Measurements from ENCODE around the gene MAPKBP1. TPM values are rescaled to one million over a fixed set of nuclear protein-coding genes. Genes with fewer than 3 reads are reported as not detected.

Gene MAPKBP1
- total RNA-seq, 1 experiment from 2014 or later: 13.7 TPM

DNA sequence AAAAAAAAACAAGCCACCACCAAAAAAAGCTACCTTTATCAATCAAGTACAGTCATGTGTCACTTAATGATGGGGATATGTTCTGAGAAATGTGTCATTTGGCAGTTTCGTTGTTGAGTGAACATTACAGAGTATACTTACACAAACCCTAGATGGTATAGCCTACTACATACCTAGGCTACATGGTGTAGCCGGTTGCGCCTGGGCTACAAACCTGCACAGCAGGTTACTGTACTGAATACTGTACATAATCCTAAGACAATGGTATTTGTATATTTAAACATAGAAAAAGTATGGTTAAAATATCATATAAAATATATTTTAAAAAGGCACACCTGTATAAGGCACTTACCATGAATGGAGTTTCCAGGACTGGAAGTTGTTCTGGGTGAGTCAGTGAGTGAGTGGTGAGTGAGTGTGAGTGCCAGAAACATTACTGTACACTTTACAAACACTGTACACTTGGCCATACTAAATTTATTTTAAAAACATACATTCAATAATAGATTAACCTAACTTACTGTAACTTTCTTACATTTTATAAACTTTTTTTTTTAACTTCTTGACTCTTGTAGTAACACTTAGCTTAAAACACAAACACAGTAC is 27.7 kb downstream of the MAPKBP1 start:
- Histone ChIP-seq H3K56ac (ENCODE audit: insufficient read length, low read depth, low read length) (no peak overlapping the region), H2AFZ (ENCODE audit: low read length) (no peak overlapping the region), H4K91ac (ENCODE audit: insufficient read length, low read depth, low read length) (no peak overlapping the region), H3K4ac (ENCODE audit: low read depth, low read length) (no peak overlapping the region), H3K4me1 (ENCODE audit: insufficient read depth, low read length) (no peaks in the 10 kb centered on the region), H3K9ac (ENCODE audit: extremely low read depth, insufficient read length, low read length) (no peak overlapping the region), H4K20me1 (ENCODE audit: control insufficient read depth, insufficient read depth, insufficient read length) (no peaks in the 10 kb centered on the region), H3K9me3 (ENCODE audit: control insufficient read depth, low read depth, low read length) (no peaks in the 10 kb centered on the region), H3K18ac (ENCODE audit: insufficient read length, low read depth, low read length) (no peak overlapping the region), H3T11ph (ENCODE audit: low read length) (no peak overlapping the region), H3K79me1 (ENCODE audit: insufficient read depth, low read depth, low read length, poor library complexity, severe bottlenecking) (no peaks in the 10 kb centered on the region), H2BK20ac (ENCODE audit: low read depth, low read length, poor library complexity, severe bottlenecking) (no peak overlapping the region), H2BK5ac (ENCODE audit: insufficient read length, low read length) (no peak overlapping the region), H3K23me2 (ENCODE audit: insufficient read length, low read depth, low read length, poor library complexity, severe bottlenecking) (no peaks in the 10 kb centered on the region), H4K5ac (ENCODE audit: insufficient read length, low read depth, low read length) (no peak overlapping the region), H3K27ac (ENCODE audit: insufficient read length, low read depth, low read length) (no peak overlapping the region), H3K23ac (ENCODE audit: insufficient read length, low read depth, low read length) (no peak overlapping the region), H2BK12ac (ENCODE audit: insufficient read length, low read depth, low read length) (no peak overlapping the region), H3K4me2 (ENCODE audit: insufficient read depth, insufficient read length, low read length) (no peak overlapping the region), H2BK120ac (ENCODE audit: low read depth, low read length, poor library complexity, severe bottlenecking) (no peak overlapping the region), H4K8ac (replicated peaks; ENCODE audit: insufficient read length, low read depth, low read length) (no peak overlapping the region), H3K14ac (ENCODE audit: insufficient read depth, low read length) (no peak overlapping the region), H2BK15ac (ENCODE audit: low read depth, low read length) (no peak overlapping the region), H2AK5ac (ENCODE audit: insufficient read length, low read length) (no peak overlapping the region), H3K27me3 (ENCODE audit: insufficient read depth, low read length) (no peaks in the 10 kb centered on the region), H3K79me2 (ENCODE audit: insufficient read depth, low read length) (no peaks in the 10 kb centered on the region)
- Mint-ChIP-seq H3K36me3 (ENCODE audit: insufficient read depth in 1 of 3, low read depth in 3 of 3) (peaks cover 0 to 5% (median 2%) of the 10 kb centered on the region in 3 experiments; a peak in 4 of 7 replicates), H3K4me3 (no peak overlapping the region), H3K4me1 (peaks cover 2 to 14% of the 10 kb centered on the region in 2 experiments), H3K9me3 (no peaks in the 10 kb centered on the region; a peak in 1 of 5 replicates), H3K27ac (no peak overlapping the region), H3K27me3 (ENCODE audit: low read depth) (no peaks in the 10 kb centered on the region)
- DNase-seq: no peak
- no CpG with 5 or more reads among the region's 3 CpGs for WGBS (ENCODE audit: extremely low coverage, insufficient read length, low lambda C conversion rate)
- TF ChIP-seq, protein P1, sequence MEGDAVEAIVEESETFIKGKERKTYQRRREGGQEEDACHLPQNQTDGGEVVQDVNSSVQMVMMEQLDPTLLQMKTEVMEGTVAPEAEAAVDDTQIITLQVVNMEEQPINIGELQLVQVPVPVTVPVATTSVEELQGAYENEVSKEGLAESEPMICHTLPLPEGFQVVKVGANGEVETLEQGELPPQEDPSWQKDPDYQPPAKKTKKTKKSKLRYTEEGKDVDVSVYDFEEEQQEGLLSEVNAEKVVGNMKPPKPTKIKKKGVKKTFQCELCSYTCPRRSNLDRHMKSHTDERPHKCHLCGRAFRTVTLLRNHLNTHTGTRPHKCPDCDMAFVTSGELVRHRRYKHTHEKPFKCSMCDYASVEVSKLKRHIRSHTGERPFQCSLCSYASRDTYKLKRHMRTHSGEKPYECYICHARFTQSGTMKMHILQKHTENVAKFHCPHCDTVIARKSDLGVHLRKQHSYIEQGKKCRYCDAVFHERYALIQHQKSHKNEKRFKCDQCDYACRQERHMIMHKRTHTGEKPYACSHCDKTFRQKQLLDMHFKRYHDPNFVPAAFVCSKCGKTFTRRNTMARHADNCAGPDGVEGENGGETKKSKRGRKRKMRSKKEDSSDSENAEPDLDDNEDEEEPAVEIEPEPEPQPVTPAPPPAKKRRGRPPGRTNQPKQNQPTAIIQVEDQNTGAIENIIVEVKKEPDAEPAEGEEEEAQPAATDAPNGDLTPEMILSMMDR (conservative IDR thresholded peaks at IDR 0.05): no peak
